Osteocyte (in vitro differentiated cells): Measurements from ENCODE around the gene STUB1. TPM values are rescaled to one million over a fixed set of nuclear protein-coding genes. Genes with fewer than 3 reads are reported as not detected.

Experiments
- DNase-seq: peaks from one replicate; pipeline ENCODE4 v3.0.0; 2021; ENCODE audit warnings: mixed read lengths; ENCODE audit not compliant: unreplicated experiment; ENCODE audit errors: extremely low spot score
- H3K27ac Mint-ChIP-seq: one replicate; pipeline ENCODE4 v1.8.0; 2021; ENCODE audit warnings: mild to moderate bottlenecking, mixed read lengths; ENCODE audit not compliant: unreplicated experiment
- H3K27me3 Mint-ChIP-seq: one replicate; pipeline ENCODE4 v1.8.0; 2021; ENCODE audit warnings: mixed read lengths; ENCODE audit not compliant: unreplicated experiment
- H3K36me3 Mint-ChIP-seq: one replicate; pipeline ENCODE4 v1.8.0; 2021; ENCODE audit warnings: mixed read lengths; ENCODE audit not compliant: unreplicated experiment
- H3K4me1 Mint-ChIP-seq: one replicate; pipeline ENCODE4 v1.8.0; 2021; ENCODE audit warnings: mixed read lengths; ENCODE audit not compliant: unreplicated experiment
- H3K4me3 Mint-ChIP-seq: one replicate; pipeline ENCODE4 v1.8.0; 2021; ENCODE audit warnings: mild to moderate bottlenecking, moderate library complexity, mixed read lengths; ENCODE audit not compliant: unreplicated experiment
- H3K9me3 Mint-ChIP-seq: one replicate; pipeline ENCODE4 v1.8.0; 2021; ENCODE audit warnings: mixed read lengths; ENCODE audit not compliant: unreplicated experiment
- CTCF ChIP-seq: fragments of 200-600 bp; sonication (generic); IDR thresholded peaks from 2 replicates; pipeline ENCODE4 v1.5.0; 2021; ENCODE audit warnings: antibody characterized with exemption, mild to moderate bottlenecking, moderate library complexity
- total RNA-seq: library from RNA; stranded (reverse); gene quantifications from 2 replicates; pipeline ENCODE4 v1.2.1, GENCODE V29; 2021

The STUB1 gene
- total RNA-seq, 1 donor from 2014 or later = 109 TPM

GRCh38 chr16:693364-693763 lies 13.2 kb downstream of the STUB1 start:
- H3K27me3 Mint-ChIP-seq = peaks cover 29% of the 10 kb centered on the region
- no peak overlapping the region for H3K4me3 Mint-ChIP-seq
- peaks cover 17% of the 10 kb centered on the region for H3K4me1 Mint-ChIP-seq
- no peak for DNase-seq
- no peaks in the 10 kb centered on the region for H3K36me3 Mint-ChIP-seq
- H3K27ac Mint-ChIP-seq = no peak overlapping the region
- H3K9me3 Mint-ChIP-seq = no peaks in the 10 kb centered on the region
- TF ChIP-seq CTCF = no peak

GRCh38 chr16:693766-694165 lies 13.6 kb downstream of the STUB1 start:
- Mint-ChIP-seq H3K4me1 (peaks cover 16% of the 10 kb centered on the region), H3K9me3 (no peaks in the 10 kb centered on the region), H3K4me3 (no peak overlapping the region), H3K27me3 (peaks cover 29% of the 10 kb centered on the region), H3K36me3 (no peaks in the 10 kb centered on the region), H3K27ac (no peak overlapping the region)
- DNase-seq = no peak
- TF ChIP-seq CTCF = no peak

- Mint-ChIP-seq H3K9me3 (no peaks in the 10 kb centered on the region), H3K36me3 (no peaks in the 10 kb centered on the region), H3K4me3 (no peak overlapping the region), H3K27ac (no peak overlapping the region), H3K27me3 (peaks cover 29% of the 10 kb centered on the region), H3K4me1 (peaks cover 11% of the 10 kb centered on the region)
- DNase-seq = no peak
- TF ChIP-seq CTCF = no peak
Observed at GRCh38 chr16:694187-694862, 14.1 kb downstream of the STUB1 start.

- DNase-seq = no peak
Observed at GRCh38 chr16:694863-695354, 14.7 kb downstream of the STUB1 start.

More at GRCh38 chr16:694863-695354, 14.7 kb downstream of the STUB1 start:
- Mint-ChIP-seq H3K9me3 (no peaks in the 10 kb centered on the region), H3K4me1 (peaks cover 7% of the 10 kb centered on the region), H3K27me3 (peaks cover 29% of the 10 kb centered on the region), H3K36me3 (no peaks in the 10 kb centered on the region), H3K4me3 (no peak overlapping the region), H3K27ac (no peak overlapping the region)
- TF ChIP-seq CTCF = no peak
